Right cardiac atrium (tissue), 5 donors: Measurements from ENCODE around the gene NLRC3. TPM values are rescaled to one million over a fixed set of nuclear protein-coding genes. Genes with fewer than 3 reads are reported as not detected.

ENCODE experiments used
- ATAC-seq, 2 donors: fragments of 200-7000 bp; cut with Tn5 transposase; one replicate each; pipeline versions ENCODE4 v1.8.0 to v1.9.1; 2020; ENCODE audit warnings: moderate library complexity in 2 of 2, mild to moderate bottlenecking in 1 of 2
- DNase-seq, 3 donors: peaks; one replicate each; pipeline ENCODE4 v3.0.0-alpha.2; 2020
- H3K27ac ChIP-seq: one replicate; pipeline ENCODE4 v1.5.1; 2013; ENCODE audit warnings: mild to moderate bottlenecking, low read length, control low read depth, moderate library complexity
- H3K27me3 ChIP-seq: one replicate; pipeline ENCODE4 v1.6.1; 2013; ENCODE audit not compliant: control insufficient read depth, insufficient read depth
- H3K4me1 ChIP-seq: one replicate; pipeline ENCODE4 v1.6.1; 2013; ENCODE audit warnings: low read length; ENCODE audit not compliant: control insufficient read depth, insufficient read depth
- H3K4me3 ChIP-seq: one replicate; pipeline ENCODE4 v1.5.1; 2013; ENCODE audit warnings: low read length, control low read depth
- H3K9me3 ChIP-seq: one replicate; pipeline ENCODE4 v1.6.1; 2013; ENCODE audit warnings: low read length; ENCODE audit not compliant: control insufficient read depth
- WGBS: extraction: QIAGEN DNeasy Blood & Tissue Kit; methylation state at CpG from one replicate; pipeline ENCODE4 v1.1.7; 2013; 5-methylcytosine and 5-hydroxymethylcytosine counted together
- intact Hi-C, 4 donors: fragments of 100-400 bp; cut with DNase I; formaldehyde crosslinking; loops; one replicate each; pipeline versions ENCODE4 v1.11.0 to v1.14.0; 2022 to 2023
- polyA plus RNA-seq: library from polyadenylated mRNA; stranded (reverse); fragments of 200-250 nt; gene quantifications from one replicate; pipeline ENCODE4 v1.2.3, GENCODE V29; 2013
- total RNA-seq, 4 donors: library from RNA; stranded (reverse); fragmentation: NEBNext Ultra II Directional; extraction: Animal tissue kit (Norgen Biotek cat#: 25700); gene quantifications; one replicate each; pipeline ENCODE4 v1.2.1, GENCODE V29; 2021
- donor health status: healthy with polysubstance abuse.
- donor health status: DM: no; HTN: yes; CAD: no.
- donor health status: DM: no; HTN: no; CAD: no.
- donor health status: DM: no; HTN: yes; CAD: no; lungs with severe emphysema.
- donor health status: DM: yes; HTN: yes; CAD: no.

Gene NLRC3
- total and polyA plus RNA-seq, 5 donors = 0.68 to 1.3 (median 0.95) TPM

DNA sequence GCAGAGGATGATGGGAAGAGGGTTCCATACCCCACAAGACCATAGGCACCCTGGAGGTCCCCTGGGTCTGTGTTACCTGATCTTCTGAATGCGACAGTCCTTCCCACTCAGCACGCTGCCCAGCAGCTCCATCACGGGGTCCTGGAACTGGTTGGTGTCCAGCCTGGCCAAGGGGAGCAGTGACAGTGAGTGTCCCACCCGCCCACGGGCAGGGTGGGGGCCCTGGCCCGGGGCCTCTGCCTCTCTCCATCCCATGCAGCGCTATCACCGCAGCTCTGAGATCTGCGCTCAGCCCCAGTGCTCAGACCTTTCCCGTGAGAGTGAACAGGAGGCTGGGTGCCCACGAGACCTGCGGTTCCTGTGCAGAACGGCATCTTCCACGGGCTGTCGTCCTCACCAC is 15.6 kb downstream of the NLRC3 start:
- Histone ChIP-seq H3K27me3 (no peaks in the 10 kb centered on the region), H3K9me3 (no peaks in the 10 kb centered on the region), H3K27ac (no peak overlapping the region), H3K4me1 (no peaks in the 10 kb centered on the region), H3K4me3 (no peak overlapping the region)
- 91% methylated on average over 15 of the region's 15 CpGs for WGBS
- no peak for DNase-seq
- no peak for ATAC-seq
- intact Hi-C loops = no loop called here

DNA sequence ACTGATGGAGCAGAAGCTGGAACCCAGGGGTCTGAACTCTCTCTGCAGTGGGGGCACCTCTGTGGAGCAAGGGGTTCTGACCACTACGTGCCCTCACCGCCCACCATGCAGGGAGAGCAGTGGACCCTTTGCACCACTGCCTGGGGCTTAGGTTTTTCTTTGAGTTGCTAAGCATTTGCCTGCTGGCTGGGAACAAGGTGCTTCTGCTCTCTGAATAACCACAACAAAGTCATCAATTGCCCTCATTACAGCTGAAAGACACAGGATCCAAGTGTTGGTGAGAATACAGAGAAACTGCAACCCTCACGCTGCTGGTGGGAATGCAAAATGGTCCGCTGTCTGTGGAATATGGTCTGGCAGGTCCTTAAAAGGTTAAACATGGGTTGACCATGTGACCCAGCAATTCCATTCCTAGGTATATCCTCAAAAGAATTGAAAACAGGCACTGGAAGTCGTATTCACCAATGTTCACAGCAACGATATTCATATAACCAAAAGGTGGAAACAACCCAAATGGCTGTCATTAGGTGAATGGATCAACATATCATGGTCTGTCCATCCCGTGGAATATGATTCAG is 22.8 kb downstream of the NLRC3 start:
- Histone ChIP-seq H3K4me1 (no peaks in the 10 kb centered on the region), H3K4me3 (no peak overlapping the region), H3K9me3 (no peaks in the 10 kb centered on the region), H3K27me3 (no peaks in the 10 kb centered on the region), H3K27ac (no peak overlapping the region)
- intact Hi-C loops = no loop called here
- WGBS = 92% methylated on average over 7 of the region's 7 CpGs
- ATAC-seq (no peak), DNase-seq (no peak)

DNA sequence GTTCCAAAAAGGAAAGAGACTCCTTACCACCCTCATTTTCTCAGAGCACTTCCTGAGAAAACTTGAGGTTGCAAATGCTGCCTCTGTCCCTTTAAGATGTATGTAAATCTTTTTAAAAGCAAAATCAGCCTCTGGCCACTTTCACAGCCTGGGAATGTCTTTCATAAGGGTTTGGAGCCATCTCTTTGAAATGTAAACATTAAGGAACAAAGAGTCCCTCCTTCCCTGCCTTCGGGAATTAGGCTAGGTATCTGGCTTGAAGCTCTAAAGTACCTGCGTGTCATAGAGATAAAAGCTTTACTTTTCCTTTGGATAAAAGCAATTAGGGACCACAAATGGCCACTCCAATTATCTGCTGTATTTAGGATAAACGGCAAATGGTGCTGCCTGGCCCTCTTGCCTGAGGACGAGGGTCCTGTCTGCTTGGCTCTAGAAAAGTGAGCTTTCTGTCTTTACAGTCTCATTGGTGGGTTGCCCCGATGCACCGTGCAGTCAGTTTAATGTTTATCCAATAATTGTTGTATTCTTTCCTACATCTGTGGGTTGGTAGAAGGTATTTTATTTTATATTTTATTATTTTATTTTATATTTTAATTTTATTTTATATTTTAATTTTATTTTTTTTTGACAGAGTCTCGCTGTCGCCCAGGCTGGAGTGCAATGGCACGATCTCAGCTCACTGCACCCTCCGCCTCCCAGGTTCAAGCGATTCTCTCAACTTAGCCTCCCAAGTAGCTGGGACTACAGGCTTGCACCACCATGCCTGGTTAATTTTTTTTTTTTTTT is 23.9 kb downstream of the NLRC3 start:
- WGBS = 73% methylated on average over 11 of the region's 11 CpGs
- H3K27me3 ChIP-seq = no peaks in the 10 kb centered on the region
- no peak overlapping the region for H3K4me3 ChIP-seq
- no peaks in the 10 kb centered on the region for H3K4me1 ChIP-seq
- DNase-seq (no peak), ATAC-seq (no peak)
- H3K27ac ChIP-seq = no peak overlapping the region
- intact Hi-C loops = no loop called here
- H3K9me3 ChIP-seq = no peaks in the 10 kb centered on the region

DNA sequence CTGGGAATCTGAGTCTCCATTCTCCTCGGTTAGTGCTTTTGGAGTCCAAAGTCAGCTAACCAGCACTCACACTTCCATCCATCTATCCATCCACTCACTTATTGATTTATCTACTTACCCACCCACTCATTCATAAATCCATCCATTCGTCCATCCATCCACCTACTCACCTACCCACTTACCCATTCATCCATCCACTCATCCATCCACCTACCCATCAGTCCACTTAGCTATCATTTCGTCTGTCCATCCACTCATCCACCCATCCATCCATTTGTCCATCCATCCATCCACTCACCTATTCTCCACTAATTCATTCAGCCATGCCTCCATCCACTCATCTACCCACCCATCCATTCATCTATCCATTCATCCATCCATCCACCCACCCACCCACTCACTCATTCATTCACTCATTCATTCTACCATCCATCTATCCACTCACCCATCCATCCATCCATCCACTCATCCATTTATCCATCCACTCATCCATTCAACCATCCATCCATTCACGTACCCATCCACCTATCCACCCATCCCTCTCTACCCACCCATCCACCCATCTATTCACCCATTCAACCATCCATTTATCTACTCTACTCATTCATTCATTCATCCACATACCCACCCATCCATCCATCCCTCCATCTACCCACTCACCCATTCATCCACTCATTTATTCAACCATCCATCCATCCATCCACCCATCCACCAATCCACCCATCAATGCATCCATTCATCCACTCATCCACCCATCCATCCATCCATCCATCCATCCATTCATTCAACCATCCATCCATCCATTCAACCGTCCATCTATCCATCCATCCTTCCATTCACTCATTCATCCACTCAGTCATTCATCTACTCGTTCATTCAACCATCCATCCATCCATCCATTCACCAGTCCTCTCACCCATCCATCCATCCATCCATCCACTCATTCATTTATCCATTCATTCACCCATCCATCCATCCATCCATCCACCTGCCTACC is 26.1 kb downstream of the NLRC3 start:
- Histone ChIP-seq H3K9me3 (no peaks in the 10 kb centered on the region), H3K4me3 (no peak overlapping the region), H3K27ac (no peak overlapping the region), H3K27me3 (no peaks in the 10 kb centered on the region), H3K4me1 (no peaks in the 10 kb centered on the region)
- DNase-seq = no peak
- 91% methylated on average over 6 of the region's 6 CpGs for WGBS
- no peak for ATAC-seq
- intact Hi-C loops = no loop called here

DNA sequence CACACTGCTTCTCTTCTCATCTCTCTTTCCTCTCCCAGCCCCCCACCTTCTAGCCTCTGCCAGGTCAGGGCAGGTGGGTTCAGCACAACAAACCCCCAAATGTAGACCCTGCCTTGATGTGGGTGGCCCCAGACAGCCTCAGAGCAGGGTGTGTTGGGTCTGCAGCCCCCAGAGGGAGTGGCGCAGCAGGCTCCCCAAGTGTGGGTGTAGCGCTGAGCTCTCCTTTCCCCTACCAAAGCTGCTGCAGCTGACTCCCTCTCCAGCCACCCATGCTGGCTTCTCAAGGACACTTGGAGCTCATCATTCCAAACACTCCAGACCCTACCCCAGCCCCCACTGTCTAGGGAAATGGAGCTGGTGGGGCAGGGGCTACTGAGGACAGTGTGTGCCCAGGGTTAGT is 27.3 kb downstream of the NLRC3 start:
- ATAC-seq (no peak), DNase-seq (no peak)
- intact Hi-C loops = no loop called here
- Histone ChIP-seq H3K4me3 (no peak overlapping the region), H3K27ac (no peak overlapping the region), H3K4me1 (no peaks in the 10 kb centered on the region), H3K9me3 (no peaks in the 10 kb centered on the region), H3K27me3 (no peaks in the 10 kb centered on the region)
- 94% methylated on average over 2 of the region's 2 CpGs for WGBS

DNA sequence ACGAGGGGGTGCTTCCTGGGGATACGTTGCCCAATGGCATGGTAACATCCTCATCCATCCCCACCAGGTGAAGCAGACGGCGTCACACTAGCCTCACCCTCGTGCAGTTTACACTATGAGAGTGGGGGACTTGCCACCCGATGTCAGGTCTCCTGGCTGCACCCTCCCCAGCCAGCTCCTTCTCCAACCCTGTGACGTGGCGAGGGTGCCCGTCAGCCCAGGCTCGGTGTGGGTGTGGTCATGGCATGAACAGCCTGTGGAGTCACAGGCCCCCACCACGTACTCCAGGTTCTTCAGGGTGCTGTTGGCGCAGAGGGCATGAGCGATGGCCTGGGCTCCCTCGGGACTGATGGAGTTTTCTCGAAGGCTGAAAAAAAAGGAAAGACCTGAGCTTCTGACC is 28.3 kb downstream of the NLRC3 start:
- peak in 1 of 2 donors; percentile 15 for ATAC-seq
- H3K27me3 ChIP-seq = no peaks in the 10 kb centered on the region

DNA sequence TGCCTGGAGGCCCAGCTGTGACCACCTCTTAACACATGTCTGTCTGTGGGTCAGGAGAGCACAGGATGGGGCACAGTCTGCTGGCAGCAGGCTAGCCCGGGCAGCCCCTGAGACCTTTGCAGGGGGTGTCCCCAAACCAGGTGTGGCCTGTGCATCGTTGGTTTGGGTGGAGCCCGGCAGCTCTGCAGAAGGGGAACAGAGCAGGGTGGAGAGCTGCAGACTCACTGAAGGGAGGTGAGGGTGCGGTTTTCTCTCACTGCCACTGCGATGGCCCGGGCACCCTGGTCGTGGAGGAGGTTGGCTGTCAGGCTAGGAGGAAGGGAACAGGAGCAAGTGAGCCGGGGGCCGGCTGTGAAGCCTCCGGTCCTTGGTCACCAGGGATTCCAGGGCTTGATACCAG is 28.8 kb downstream of the NLRC3 start:
- ATAC-seq = peak in 1 of 2 donors; percentile 29
- no peak for DNase-seq
- H3K4me1 ChIP-seq = no peaks in the 10 kb centered on the region
- WGBS = 80% methylated on average over 10 of the region's 10 CpGs
- intact Hi-C loops = no loop called here
- H3K27ac ChIP-seq = peak overlapping the region; percentile 0
- no peaks in the 10 kb centered on the region for H3K27me3 ChIP-seq
- H3K9me3 ChIP-seq = no peaks in the 10 kb centered on the region
- no peak overlapping the region for H3K4me3 ChIP-seq

More for the DNA sequence above, 28.3 kb downstream of the NLRC3 start:
- intact Hi-C loops = no loop called here
- WGBS = 89% methylated on average over 15 of the region's 15 CpGs
- Histone ChIP-seq H3K27ac (no peak overlapping the region), H3K4me3 (no peak overlapping the region), H3K4me1 (no peaks in the 10 kb centered on the region), H3K9me3 (no peaks in the 10 kb centered on the region)
- no peak for DNase-seq

DNA sequence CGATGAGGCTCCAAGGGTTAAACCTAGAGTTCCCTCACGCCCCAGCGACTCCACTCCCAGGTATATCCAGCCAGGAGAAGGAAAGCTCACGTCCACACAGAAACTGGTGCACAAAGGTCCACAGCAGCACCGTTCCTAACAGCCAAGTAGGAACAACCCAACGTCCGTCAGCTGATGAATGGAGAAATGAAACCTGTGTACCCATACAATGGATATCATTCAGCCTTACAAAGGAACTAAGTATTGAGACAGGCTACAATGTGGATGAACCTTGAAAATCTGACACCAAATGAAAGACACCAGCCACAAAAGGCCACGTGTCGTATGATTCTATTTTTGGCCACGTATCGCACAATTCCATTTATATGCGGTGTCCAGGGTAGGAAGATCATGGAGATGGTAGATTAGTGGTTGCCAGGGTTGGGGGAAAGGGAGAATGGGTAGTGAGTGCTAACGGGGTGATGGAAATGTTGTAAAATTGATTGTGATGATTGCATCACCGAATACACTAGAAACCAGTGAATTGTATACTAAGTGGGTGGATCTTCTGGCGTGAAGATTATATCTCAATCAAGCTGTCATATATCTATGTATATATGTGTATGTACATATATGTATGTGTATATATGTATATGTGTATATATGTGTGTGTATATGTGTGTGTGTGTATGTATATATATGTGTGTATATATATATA is 30.1 kb downstream of the NLRC3 start:
- H3K4me3 ChIP-seq = no peak overlapping the region
- intact Hi-C loops = no loop called here
- no peaks in the 10 kb centered on the region for H3K27me3 ChIP-seq
- 78% methylated on average over 15 of the region's 15 CpGs for WGBS
- H3K27ac ChIP-seq = no peak overlapping the region
- no peak for DNase-seq
- H3K9me3 ChIP-seq = no peaks in the 10 kb centered on the region
- H3K4me1 ChIP-seq = peaks cover 2% of the 10 kb centered on the region
- no peak for ATAC-seq

DNA sequence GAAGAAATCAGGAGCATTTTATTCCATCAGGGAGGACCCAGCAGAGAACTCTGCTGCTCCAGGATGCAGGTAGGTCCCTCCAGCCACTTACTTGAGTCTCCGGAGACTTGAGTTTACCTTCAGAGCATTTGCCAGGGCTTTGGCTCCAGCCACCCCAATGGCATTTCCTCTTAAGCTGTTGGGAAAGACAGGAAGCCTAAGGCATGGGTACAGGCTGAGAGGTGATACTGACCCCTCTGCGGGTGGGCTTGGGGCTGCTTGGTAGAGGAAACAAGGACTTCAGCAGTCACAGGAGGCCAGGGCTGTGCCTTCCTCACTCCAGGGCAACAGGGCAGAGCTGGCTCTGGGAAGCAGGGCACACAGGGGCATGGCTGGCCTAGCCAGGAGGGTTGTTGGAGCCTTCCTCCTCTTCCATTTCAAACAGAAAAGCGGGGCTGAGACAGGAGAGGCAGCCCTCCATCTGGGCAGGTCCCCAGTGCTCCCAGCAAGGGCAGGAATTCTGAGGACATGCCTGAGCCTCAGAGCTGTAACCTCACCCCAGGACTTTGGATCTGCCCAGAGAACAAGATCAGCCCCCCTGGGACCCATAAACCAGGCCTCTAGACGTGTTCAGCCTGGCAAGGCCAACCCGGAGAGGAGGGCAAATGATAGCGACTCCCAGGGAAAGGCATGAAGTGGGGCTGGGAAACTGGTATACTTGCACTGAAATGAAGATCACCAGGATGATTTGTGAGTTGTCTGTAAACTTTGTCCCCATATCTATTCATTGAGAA is 34.4 kb downstream of the NLRC3 start:
- Histone ChIP-seq H3K4me3 (no peak overlapping the region), H3K9me3 (no peaks in the 10 kb centered on the region), H3K27me3 (no peaks in the 10 kb centered on the region), H3K4me1 (peaks cover 2% of the 10 kb centered on the region), H3K27ac (no peak overlapping the region)
- ATAC-seq = no peak
- no peak for DNase-seq
- intact Hi-C loops = no loop called here
- 76% methylated on average over 6 of the region's 6 CpGs for WGBS

DNA sequence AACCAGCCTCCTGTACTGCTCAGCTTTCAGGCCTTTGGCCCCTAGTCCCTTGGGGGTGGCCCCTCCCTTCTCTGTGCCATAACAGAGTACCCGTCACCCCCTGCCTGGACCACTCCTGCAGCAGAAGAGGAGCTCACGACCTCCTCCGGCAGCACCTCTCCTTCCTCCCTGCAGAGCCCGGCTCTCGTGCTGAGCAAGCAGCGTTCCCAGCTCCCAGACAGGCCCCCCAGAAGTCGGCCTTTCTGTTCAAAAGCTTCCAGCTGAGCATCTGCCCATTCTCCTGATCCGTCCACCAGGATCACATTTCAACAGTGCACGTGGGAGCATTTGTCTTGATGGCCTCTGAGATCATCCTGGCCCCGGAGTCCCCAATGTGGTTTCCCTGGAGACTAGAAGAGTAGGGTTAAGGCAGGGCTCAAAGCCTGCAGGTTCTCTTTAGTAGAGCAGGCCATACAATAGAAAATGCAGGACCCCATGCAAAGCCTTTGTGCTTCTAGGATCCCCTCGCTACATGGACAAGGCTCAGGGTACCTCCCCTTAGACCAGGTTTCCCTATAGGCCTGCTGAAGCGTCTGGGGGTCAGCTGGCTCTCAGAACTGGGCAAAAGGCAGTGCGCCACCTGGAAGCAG is 35.6 kb downstream of the NLRC3 start:
- no peaks in the 10 kb centered on the region for H3K27me3 ChIP-seq
- H3K4me1 ChIP-seq = peaks cover 5% of the 10 kb centered on the region
- DNase-seq (no peak), ATAC-seq (no peak)
- 82% methylated on average over 13 of the region's 13 CpGs for WGBS
- no peak overlapping the region for H3K27ac ChIP-seq
- no peaks in the 10 kb centered on the region for H3K9me3 ChIP-seq
- intact Hi-C loops = no loop called here
- no peak overlapping the region for H3K4me3 ChIP-seq
